MV-4-11 (cell line): ENCODE measurements around the gene ZNF558.
"Not testable (repeated sequence)": the region's sequence is repeated elsewhere in the genome, so short reads cannot be mapped to it uniquely, and the experiment has no call there.

Experiments used
- DNase-seq: peaks from one replicate; lab custom pipeline; 2025; lab: John Stamatoyannopoulos, UW

ZNF558 gene

GRCh38 chr19:8794823-8795222 lies 37.3 kb downstream of the ZNF558 start:
- DNase-seq, result no peak

GRCh38 chr19:8773587-8773986 lies 58.5 kb downstream of the ZNF558 start:
- DNase-seq, result not testable (repeated sequence)

- not testable (repeated sequence) for DNase-seq
Measured at GRCh38 chr19:8769265-8769664, 62.8 kb downstream of the ZNF558 start.

- DNase-seq, result not testable (repeated sequence)
Measured at GRCh38 chr19:8767257-8767656, 64.8 kb downstream of the ZNF558 start.
